Pancreas (tissue), 10 donors: ENCODE results near the gene CARMIL3. TPM values are rescaled to one million over a fixed set of nuclear protein-coding genes. Genes with fewer than 3 reads are reported as not detected.

ENCODE experiments used
- ATAC-seq, 4 donors: fragments of 200-7000 bp; cut with Tn5 transposase; one replicate each; pipeline versions ENCODE4 v1.8.0 to v1.9.1; 2020; ENCODE audit warnings: mild to moderate bottlenecking in 4 of 4, moderate library complexity in 4 of 4
- DNase-seq, 6 donors: peaks; one replicate each; pipeline ENCODE4 v3.0.0-alpha.2; 2020
- FAIRE-seq: peaks from 2 replicates; lab custom pipeline; 2012; peaks lifted over from hg19 to GRCh38; lab: Jason Lieb, UNC
- H3K27ac ChIP-seq, 4 donors: fragments of 200-600 bp; sonication (generic); 1 replicate in 3 of 4; 2 replicates in 1 of 4; pipeline versions ENCODE4 v1.5.0 to v1.8.0; 2020
- H3K27me3 ChIP-seq, 4 donors: fragments of 200-600 bp; one replicate each; pipeline ENCODE4 v1.8.0; 2021
- H3K36me3 ChIP-seq, 3 donors: fragments of 200-600 bp; sonication (generic) in 1 of 3; one replicate each; pipeline versions ENCODE4 v1.5.0 to v1.8.0; 2020 to 2021
- H3K4me1 ChIP-seq, 3 donors: fragments of 200-600 bp; one replicate each; pipeline ENCODE4 v1.8.0; 2021
- H3K4me3 ChIP-seq, 4 donors: fragments of 200-600 bp; sonication (generic) in 2 of 4; one replicate each; pipeline versions ENCODE4 v1.5.0 to v1.8.0; 2020 to 2021
- H3K9me3 ChIP-seq, 4 donors: fragments of 200-600 bp; one replicate each; pipeline ENCODE4 v1.8.0; 2021
- WGBS, 2 donors: extraction: QIAGEN DNeasy Blood & Tissue Kit; methylation state at CpG; one replicate each; pipeline ENCODE4 v1.1.7; 2013; 5-methylcytosine and 5-hydroxymethylcytosine counted together
- intact Hi-C, 3 donors: fragments of 100-400 bp; cut with DNase I; formaldehyde crosslinking; loops; one replicate each; pipeline versions ENCODE4 v1.11.1 to v1.14.2; 2022
- polyA plus RNA-seq, 2 donors: library from polyadenylated mRNA; stranded (reverse); fragments of 200-250 nt; gene quantifications; one replicate each; pipeline ENCODE4 v1.2.3, GENCODE V29; 2013
- total RNA-seq, 6 donors: library from RNA; stranded (reverse); fragmentation: NEBNext Ultra II Directional in 4 of 6; extraction: Animal tissue kit (Norgen Biotek cat#: 25700) in 4 of 6; gene quantifications; one replicate each; pipeline versions ENCODE4 v1.2.1 to v1.2.4, GENCODE V29; 2021 to 2023
- TF ChIP-seq, protein P1 (sequence below), 4 donors: fragments of 200-600 bp; sonication (generic) in 3 of 4; IDR thresholded peaks; one replicate each; pipeline versions ENCODE4 v1.5.0 to v1.8.0; 2021; ENCODE audit warnings: antibody characterized with exemption in 4 of 4
- donor health status: healthy with polysubstance abuse.
- donor health status: DM: no; HTN: no; CAD: no; lungs with moderate emphysema.
- donor health status: DM: no; HTN: no; CAD: no.
- donor health status: control.
- donor health status: control.
- donor health status: Bipolar disorder and iron deficiency.
- donor health status: DM: yes; HTN: yes; CAD: no.
- donor health status: DM: no; HTN: no; CAD: no.
- donor health status: DM: no; HTN: no; CAD: no.
- donor health status: DM: yes; HTN: yes; CAD: no.

Gene CARMIL3
- total and polyA plus RNA-seq, 8 donors, result 0.31 to 4.0 (median 0.79) TPM

DNA sequence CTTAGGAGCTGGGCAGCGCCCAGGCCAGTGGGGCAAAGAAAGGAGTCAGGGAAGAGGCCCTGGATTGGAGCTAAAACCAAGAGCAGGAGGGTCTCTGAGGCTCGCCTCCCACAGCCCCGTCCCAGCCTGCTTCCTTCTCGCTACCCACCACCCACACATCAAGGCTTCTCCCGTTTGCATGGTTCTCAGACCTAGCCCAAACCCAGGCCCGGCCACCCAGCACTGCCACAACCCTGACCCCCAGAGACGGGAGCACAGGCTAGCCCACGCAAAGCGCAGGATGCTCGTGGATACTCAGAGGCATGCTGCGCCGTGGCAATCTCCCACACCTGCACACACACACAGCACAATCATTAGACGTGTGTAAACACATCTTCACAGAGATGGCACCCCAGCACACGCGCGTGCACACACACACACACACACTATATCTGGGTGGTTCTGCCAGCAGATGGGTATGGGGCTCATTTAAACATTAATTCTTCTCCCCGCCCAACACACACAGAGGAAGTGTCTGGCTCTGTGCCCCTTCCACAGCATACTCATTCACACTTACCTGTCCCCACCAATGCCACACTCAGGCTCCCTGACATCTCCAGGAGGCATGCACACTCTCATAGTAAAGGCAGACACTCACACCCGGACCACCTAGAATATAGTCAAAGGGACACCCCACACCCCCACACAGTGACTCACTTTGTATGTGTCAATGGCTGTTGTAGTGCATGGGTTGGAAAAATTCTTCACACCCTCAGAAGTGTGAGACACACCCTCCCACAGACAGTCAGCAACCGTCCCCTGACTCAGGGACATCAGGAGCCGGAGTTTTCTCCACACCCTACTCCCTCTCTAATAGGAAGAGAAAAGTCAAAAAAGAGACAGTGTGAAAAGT, 1.1 kb downstream of the CARMIL3 start:
- TF ChIP-seq, protein P1, sequence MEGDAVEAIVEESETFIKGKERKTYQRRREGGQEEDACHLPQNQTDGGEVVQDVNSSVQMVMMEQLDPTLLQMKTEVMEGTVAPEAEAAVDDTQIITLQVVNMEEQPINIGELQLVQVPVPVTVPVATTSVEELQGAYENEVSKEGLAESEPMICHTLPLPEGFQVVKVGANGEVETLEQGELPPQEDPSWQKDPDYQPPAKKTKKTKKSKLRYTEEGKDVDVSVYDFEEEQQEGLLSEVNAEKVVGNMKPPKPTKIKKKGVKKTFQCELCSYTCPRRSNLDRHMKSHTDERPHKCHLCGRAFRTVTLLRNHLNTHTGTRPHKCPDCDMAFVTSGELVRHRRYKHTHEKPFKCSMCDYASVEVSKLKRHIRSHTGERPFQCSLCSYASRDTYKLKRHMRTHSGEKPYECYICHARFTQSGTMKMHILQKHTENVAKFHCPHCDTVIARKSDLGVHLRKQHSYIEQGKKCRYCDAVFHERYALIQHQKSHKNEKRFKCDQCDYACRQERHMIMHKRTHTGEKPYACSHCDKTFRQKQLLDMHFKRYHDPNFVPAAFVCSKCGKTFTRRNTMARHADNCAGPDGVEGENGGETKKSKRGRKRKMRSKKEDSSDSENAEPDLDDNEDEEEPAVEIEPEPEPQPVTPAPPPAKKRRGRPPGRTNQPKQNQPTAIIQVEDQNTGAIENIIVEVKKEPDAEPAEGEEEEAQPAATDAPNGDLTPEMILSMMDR (IDR thresholded peaks at IDR 0.05), result no peak
- H3K9me3 ChIP-seq, result no peaks in the 10 kb centered on the region
- H3K27me3 ChIP-seq, result no peaks in the 10 kb centered on the region
- WGBS, 2 donors, result 57 to 61% methylated on average over 20 of the region's 20 CpGs
- H3K36me3 ChIP-seq, result no peaks in the 10 kb centered on the region
- H3K4me1 ChIP-seq, result peaks cover 0 to 6% (median 0%) of the 10 kb centered on the region in 3 donors
- no peak overlapping the region for H3K27ac ChIP-seq
- H3K4me3 ChIP-seq, result peak overlapping the region in 2 of 4 donors; percentile 53 to 70
- intact Hi-C loops, result no loop called here
- DNase-seq (peak in 1 of 6 donors; percentile 52), FAIRE-seq (no peak), ATAC-seq (no peak)

DNA sequence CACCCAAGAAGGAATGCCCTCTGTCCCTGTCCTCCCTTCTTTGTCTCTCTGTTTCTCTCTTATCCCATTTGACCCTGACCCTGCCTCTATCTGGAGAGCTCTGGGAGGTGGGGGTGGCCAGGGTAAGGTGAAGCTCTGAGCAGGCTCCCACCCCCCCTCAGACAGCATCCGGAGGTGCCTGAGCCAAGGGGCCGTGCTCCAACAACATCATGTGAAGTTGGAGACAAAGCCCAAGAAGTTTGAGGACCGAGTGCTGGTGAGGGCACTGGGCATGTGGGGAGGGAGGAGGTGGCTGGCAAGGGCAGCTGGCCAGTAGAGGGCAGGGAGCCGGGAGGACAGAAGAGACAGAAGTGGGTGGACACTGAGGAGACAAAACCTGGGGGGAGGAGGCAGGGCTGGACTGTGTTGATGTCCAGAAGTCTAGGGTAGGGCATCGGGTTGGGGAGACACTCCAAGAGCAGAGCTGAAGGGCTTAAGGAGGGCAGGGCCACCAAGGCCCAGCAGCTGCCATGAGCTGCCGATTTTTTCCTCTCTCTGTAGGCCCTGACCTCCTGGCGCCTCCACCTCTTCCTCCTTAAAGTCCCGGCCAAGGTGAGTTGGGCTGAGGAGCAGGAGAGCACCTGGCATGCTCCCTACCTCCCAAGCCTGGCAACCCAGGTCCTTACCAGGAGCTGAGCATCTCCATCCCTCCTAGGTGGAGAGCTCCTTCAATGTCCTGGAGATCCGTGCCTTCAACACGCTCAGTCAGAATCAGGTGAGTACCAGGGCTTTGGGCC, 1.9 kb downstream of the CARMIL3 start:
- no peak overlapping the region for H3K27ac ChIP-seq
- intact Hi-C loops, result no loop called here
- H3K4me3 ChIP-seq, result no peak overlapping the region
- H3K36me3 ChIP-seq, result no peaks in the 10 kb centered on the region
- no peak for FAIRE-seq
- H3K9me3 ChIP-seq, result no peaks in the 10 kb centered on the region
- peaks cover 0 to 9% (median 0%) of the 10 kb centered on the region in 3 donors for H3K4me1 ChIP-seq
- peak in 1 of 6 donors; percentile 13 for DNase-seq
- TF ChIP-seq, protein P1 (IDR thresholded peaks at IDR 0.05), result no peak
- H3K27me3 ChIP-seq, result no peaks in the 10 kb centered on the region
- WGBS, 2 donors, result 74 to 84% methylated on average over 9 to 10 of the region's 10 CpGs
- no peak for ATAC-seq

DNA sequence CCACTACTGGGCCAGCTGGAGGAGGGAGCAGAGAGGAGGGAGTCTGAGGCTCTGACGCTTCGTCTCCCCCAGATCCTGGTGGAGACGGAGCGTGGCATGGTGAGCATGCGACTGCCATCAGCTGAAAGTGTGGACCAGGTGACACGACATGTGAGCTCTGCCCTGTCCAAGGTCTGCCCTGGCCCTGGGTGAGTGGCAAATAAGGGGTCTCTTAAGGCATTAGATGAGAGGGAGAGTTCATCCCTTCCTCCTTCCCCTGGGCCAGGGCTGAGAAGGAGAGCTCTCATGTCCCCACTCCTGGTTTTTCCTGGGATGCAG, 2.5 kb downstream of the CARMIL3 start:
- ATAC-seq (no peak), DNase-seq (no peak)
- intact Hi-C loops, result no loop called here

DNA sequence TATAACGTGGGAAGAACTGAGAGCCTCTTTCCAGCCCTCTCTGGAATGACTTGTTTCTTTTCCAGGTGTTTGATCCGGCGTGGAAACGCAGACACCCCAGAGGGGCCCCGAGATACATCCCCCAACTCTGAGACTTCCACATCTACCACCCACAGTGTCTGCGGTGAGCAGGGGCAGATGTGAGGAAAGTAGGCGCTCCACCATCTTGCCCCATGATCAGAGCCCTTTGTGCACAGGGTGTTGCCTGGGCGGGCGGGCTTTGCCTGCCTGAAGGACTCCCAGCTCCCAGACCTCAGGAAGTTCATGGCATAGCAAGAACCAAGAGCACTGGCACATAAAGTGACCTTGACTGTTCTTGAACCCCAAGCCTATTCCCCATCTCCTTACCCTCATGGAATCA, 2.8 kb downstream of the CARMIL3 start:
- H3K36me3 ChIP-seq, result no peaks in the 10 kb centered on the region
- H3K27ac ChIP-seq, result no peak overlapping the region
- no peaks in the 10 kb centered on the region for H3K9me3 ChIP-seq
- H3K27me3 ChIP-seq, result no peaks in the 10 kb centered on the region
- peaks cover 0 to 9% (median 0%) of the 10 kb centered on the region in 3 donors for H3K4me1 ChIP-seq
- 87 to 94% methylated on average over 9 of the region's 9 CpGs for WGBS, 2 donors
- ATAC-seq (no peak), DNase-seq (no peak), FAIRE-seq (no peak)
- intact Hi-C loops, result loop anchor here in 2 of 3 donors (5.0 kb wide), 1 partner anchor 38 kb away; the partner anchor contains the start of gene PCK2 (in 2 of the 2)
- no peak overlapping the region for H3K4me3 ChIP-seq
- TF ChIP-seq, protein P1 (IDR thresholded peaks at IDR 0.05), result no peak

More for the DNA sequence above, 2.5 kb downstream of the CARMIL3 start:
- H3K36me3 ChIP-seq, result no peaks in the 10 kb centered on the region
- no peak for FAIRE-seq
- no peaks in the 10 kb centered on the region for H3K27me3 ChIP-seq
- no peak overlapping the region for H3K27ac ChIP-seq
- H3K9me3 ChIP-seq, result no peaks in the 10 kb centered on the region
- TF ChIP-seq, protein P1 (IDR thresholded peaks at IDR 0.05), result no peak
- peaks cover 0 to 9% (median 0%) of the 10 kb centered on the region in 3 donors for H3K4me1 ChIP-seq
- H3K4me3 ChIP-seq, result no peak overlapping the region
- WGBS, 2 donors, result 82% methylated on average over 6 of the region's 6 CpGs
